Heart left ventricle (tissue), 13 donors: Measurements from ENCODE around the gene CFAP46.

Experiments used
- POLR2A ChIP-seq, 2 donors: fragments of 450-650 bp; IDR thresholded peaks; one replicate each; pipeline ENCODE4 v1.6.1; 2017; ENCODE audit warnings: antibody characterized with exemption in 2 of 2, mild to moderate bottlenecking in 2 of 2, moderate library complexity in 2 of 2
- TF ChIP-seq, protein P1 (sequence below), 12 donors: fragments of 200-600 bp; sonication (generic) in 4 of 12; IDR thresholded peaks; one replicate each; pipeline versions ENCODE4 v1.5.0 to v1.8.0; 2018 to 2022; ENCODE audit warnings: antibody characterized with exemption in 12 of 12, mild to moderate bottlenecking in 5 of 12
- donor health status: ischemic (EF 13 %, LVEDD 7.1; RV severe dilation, severe dysfunction).
- donor health status: DM: no; HTN: yes; CAD: no.
- donor health status: DM: no; HTN: no; CAD: no.
- donor health status: ischemic (EF 25% LVEDD 6.9; RV normal size, moderate dysfunction).
- donor health status: ischemic (EF 25% LVEDD 5.7; RV mildly dilated, moderate dysfunction).
- donor health status: ischemic (EF 35%, LVEDD 5.7; RV mildly dilated, moderate dysfunction).
- donor health status: nonischemic (EF 11% LVEDD 7.7; RV severe dilation, severe dysfunction).
- donor health status: DM: yes; HTN: yes; CAD: no.
- donor health status: PGD.
- donor health status: ischemic (EF 29% LVEDD 5.4; RV normal size, mild dysfunction).
- donor health status: nonischemic (EF 23%, LVEDD 6.1; RV moderate dilation, normal function).

DNA sequence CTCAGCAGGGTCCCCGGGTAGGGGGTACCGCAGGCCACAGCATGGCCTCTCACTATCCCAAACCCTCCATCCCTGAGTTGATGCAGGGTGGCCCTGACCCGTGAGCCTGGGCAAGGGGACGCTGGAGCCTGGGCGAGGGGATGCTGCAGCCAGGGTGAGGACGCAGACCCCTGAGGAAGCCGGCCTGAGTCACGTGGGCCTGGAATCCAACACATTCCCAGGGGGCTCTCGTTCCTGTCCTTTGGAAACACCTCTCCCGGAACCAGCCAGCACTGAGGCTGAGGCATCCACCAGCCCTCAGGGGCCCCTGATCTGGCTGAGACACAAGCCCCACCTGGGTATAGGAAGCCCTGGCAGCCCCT is 95.0 kb downstream of the CFAP46 start:
- TF ChIP-seq, protein P1, sequence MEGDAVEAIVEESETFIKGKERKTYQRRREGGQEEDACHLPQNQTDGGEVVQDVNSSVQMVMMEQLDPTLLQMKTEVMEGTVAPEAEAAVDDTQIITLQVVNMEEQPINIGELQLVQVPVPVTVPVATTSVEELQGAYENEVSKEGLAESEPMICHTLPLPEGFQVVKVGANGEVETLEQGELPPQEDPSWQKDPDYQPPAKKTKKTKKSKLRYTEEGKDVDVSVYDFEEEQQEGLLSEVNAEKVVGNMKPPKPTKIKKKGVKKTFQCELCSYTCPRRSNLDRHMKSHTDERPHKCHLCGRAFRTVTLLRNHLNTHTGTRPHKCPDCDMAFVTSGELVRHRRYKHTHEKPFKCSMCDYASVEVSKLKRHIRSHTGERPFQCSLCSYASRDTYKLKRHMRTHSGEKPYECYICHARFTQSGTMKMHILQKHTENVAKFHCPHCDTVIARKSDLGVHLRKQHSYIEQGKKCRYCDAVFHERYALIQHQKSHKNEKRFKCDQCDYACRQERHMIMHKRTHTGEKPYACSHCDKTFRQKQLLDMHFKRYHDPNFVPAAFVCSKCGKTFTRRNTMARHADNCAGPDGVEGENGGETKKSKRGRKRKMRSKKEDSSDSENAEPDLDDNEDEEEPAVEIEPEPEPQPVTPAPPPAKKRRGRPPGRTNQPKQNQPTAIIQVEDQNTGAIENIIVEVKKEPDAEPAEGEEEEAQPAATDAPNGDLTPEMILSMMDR (IDR thresholded peaks at IDR 0.05), result no peak
- no peak for TF ChIP-seq POLR2A (IDR thresholded peaks at IDR 0.05)
